HCT116 (cell line): ENCODE results near the gene PPARGC1A. TPM values are rescaled to one million over a fixed set of nuclear protein-coding genes. Genes with fewer than 3 reads are reported as not detected.

Experiments used
- ATAC-seq: fragments of 200-7000 bp; cut with Tn5 transposase; 2 replicates; pipeline ENCODE4 v1.9.1; 2020; ENCODE audit warnings: mild to moderate bottlenecking, moderate library complexity
- BruUV-seq: library from RNA; stranded (reverse); fragments of 400-500 nt; replicated peaks from 2 replicates; lab custom pipeline; 2021; lab: Mats Ljungman, UMichigan
- CTCF ChIA-PET: fragments of 300-600 bp; sonication (Branson Sonifier 250); formaldehyde crosslinking; loops from one replicate; lab custom pipeline; 2021; ENCODE audit warnings: antibody characterized with exemption; lab: Charles Lee
- POLR2A ChIA-PET: fragments of 300-600, 350-600 bp; sonication (Branson Sonifier 250); formaldehyde crosslinking; loops from one replicate; lab custom pipeline; 2021; ENCODE audit warnings: antibody characterized with exemption; lab: Charles Lee
- RAD21 ChIA-PET, 2 experiments: fragments of 300-600 bp; sonication (Branson Sonifier 250); formaldehyde crosslinking; loops; one replicate each; lab custom pipeline; 2023; ENCODE audit warnings: low total read pairs in 2 of 2; ENCODE audit not compliant: uncharacterized antibody in 2 of 2, unreplicated experiment in 2 of 2, low non-redundant PET in 1 of 2; lab: Charles Lee
- DNase-seq: peaks from one replicate; pipeline ENCODE4 v3.0.0-alpha.2; 2010; ENCODE audit warnings: low read depth, low spot score
- H2AFZ ChIP-seq: fragments of 200-600 bp; shearing (Covaris generic), sonication (generic); 2 replicates; pipeline ENCODE4 v1.6.1; 2017; ENCODE audit warnings: low read depth, mixed run types, mixed read lengths, antibody characterized with exemption, low read length; ENCODE audit not compliant: poor library complexity, severe bottlenecking
- H3K27ac ChIP-seq: 2 replicates; pipeline ENCODE4 v1.5.1; 2012; ENCODE audit warnings: low read depth, low read length
- H3K27me3 ChIP-seq: fragments of 200-600 bp; sonication (generic); 2 replicates; pipeline ENCODE4 v1.6.1; 2016; ENCODE audit warnings: mixed run types, low read length, mixed read lengths; ENCODE audit not compliant: insufficient read depth
- H3K36me3 ChIP-seq, 2 experiments: fragments of 200-500 bp in 1 of 2; fragments of 200-600 bp in 1 of 2; sonication (Bioruptor generic) in 1 of 2; sonication (generic) in 1 of 2; 2 replicates each; pipeline versions ENCODE4 v1.5.1 to v1.6.1; 2014 to 2016; ENCODE audit warnings: low read length in 2 of 2, inconsistent platforms in 1 of 2, mixed read lengths in 1 of 2, mixed run types in 1 of 2; ENCODE audit not compliant: insufficient read depth in 2 of 2, control insufficient read depth in 1 of 2
- H3K4me1 ChIP-seq, 2 experiments: fragments of 200-600 bp in 1 of 2; sonication (generic) in 1 of 2; 2 replicates each; pipeline versions ENCODE4 v1.5.1 to v1.6.1; 2012 to 2017; ENCODE audit warnings: low read length in 2 of 2, inconsistent platforms in 1 of 2, mild to moderate bottlenecking in 1 of 2, mixed read lengths in 1 of 2, mixed run types in 1 of 2, moderate library complexity in 1 of 2; ENCODE audit not compliant: insufficient read depth in 2 of 2, control insufficient read depth in 1 of 2
- H3K4me2 ChIP-seq: fragments of 200-600 bp; sonication (generic); 2 replicates; pipeline ENCODE4 v1.6.1; 2017; ENCODE audit warnings: mixed run types, low read length, mixed read lengths
- H3K4me3 ChIP-seq, 2 experiments: fragments of 200-600 bp in 1 of 2; sonication (generic) in 1 of 2; replicated peaks in 1 of 2; 2 replicates each; pipeline ENCODE4 v1.5.1; 2011 to 2016; ENCODE audit warnings: low read length in 2 of 2, control low read depth in 1 of 2, low read depth in 1 of 2, mild to moderate bottlenecking in 1 of 2, mixed read lengths in 1 of 2, mixed run types in 1 of 2
- H3K79me2 ChIP-seq: fragments of 200-600 bp; sonication (generic); 2 replicates; pipeline ENCODE4 v1.6.1; 2017; ENCODE audit warnings: mild to moderate bottlenecking, mixed run types, low read length, moderate library complexity, mixed read lengths; ENCODE audit not compliant: insufficient read depth
- H3K9ac ChIP-seq: fragments of 200-600 bp; sonication (generic); 2 replicates; pipeline ENCODE4 v1.6.1; 2016; ENCODE audit warnings: low read length, mixed read lengths
- H3K9me2 ChIP-seq: fragments of 200-600 bp; sonication (generic), shearing (Covaris generic); 2 replicates; pipeline ENCODE4 v1.6.1; 2017; ENCODE audit warnings: mixed run types, mild to moderate bottlenecking, moderate library complexity; ENCODE audit not compliant: insufficient read depth
- H3K9me3 ChIP-seq, 2 experiments: fragments of 200-500 bp in 1 of 2; fragments of 200-600 bp in 1 of 2; sonication (Bioruptor generic) in 1 of 2; sonication (generic) in 1 of 2; 2 replicates each; pipeline ENCODE4 v1.6.1; 2014 to 2017; ENCODE audit warnings: low read length in 2 of 2, mixed read lengths in 2 of 2, inconsistent platforms in 1 of 2, low read depth in 1 of 2, mild to moderate bottlenecking in 1 of 2, mixed run types in 1 of 2, moderate library complexity in 1 of 2; ENCODE audit not compliant: control insufficient read depth in 1 of 2, insufficient read depth in 1 of 2
- H4K20me1 ChIP-seq: fragments of 200-600 bp; sonication (generic), shearing (Covaris generic); 2 replicates; pipeline ENCODE4 v1.6.1; 2017; ENCODE audit warnings: mixed run types, mild to moderate bottlenecking, moderate library complexity; ENCODE audit not compliant: insufficient read depth
- CEBPB ChIP-seq: IDR thresholded peaks from 2 replicates; pipeline ENCODE4 v1.6.1; 2012; ENCODE audit warnings: low read depth
- EZH2 ChIP-seq: fragments of 200-600 bp; sonication (generic); IDR thresholded peaks from 2 replicates; pipeline ENCODE4 v1.6.1; 2017; ENCODE audit warnings: antibody characterized with exemption, mixed run types
- REST ChIP-seq: IDR thresholded peaks from 2 replicates; pipeline ENCODE4 v1.6.1; 2012; ENCODE audit warnings: low read depth
- SP1 ChIP-seq: IDR thresholded peaks from 2 replicates; pipeline ENCODE4 v1.6.1; 2012; ENCODE audit warnings: low read depth
- ZFX ChIP-seq: fragments of 450-650 bp; IDR thresholded peaks from 2 replicates; pipeline ENCODE4 v1.6.1; 2017
- ZNF274 ChIP-seq: fragments of 200-500 bp; sonication (Bioruptor generic); IDR thresholded peaks from 2 replicates; pipeline ENCODE4 v1.6.1; 2014; ENCODE audit warnings: mild to moderate bottlenecking, low read depth, low read length, inconsistent platforms
- intact Hi-C: fragments of 100-400 bp; cut with micrococcal nuclease; formaldehyde crosslinking; loops from 2 replicates; pipeline ENCODE4 v1.10.0; 2022
- total RNA-seq: library from RNA; stranded (reverse); gene quantifications from one replicate; pipeline ENCODE4 v1.2.1, GENCODE V29; 2021; ENCODE audit not compliant: unreplicated experiment

PPARGC1A gene
- total RNA-seq, 1 experiment from 2014 or later = not detected

GRCh38 chr4:23876418-23877089 lies 13.3 kb downstream of the PPARGC1A start:
- ChIA-PET CTCF (no interaction called here), POLR2A (no interaction called here), RAD21 (no interaction called here)
- H3K79me2 ChIP-seq = no peaks in the 10 kb centered on the region
- TF ChIP-seq REST (no peak), CEBPB (no peak), ZFX (no peak), ZNF274 (no peak), SP1 (no peak), EZH2 (no peak)
- BruUV-seq = no TSS peak
- no peak overlapping the region for H3K4me3 ChIP-seq
- peaks cover 0 to 9% of the 10 kb centered on the region in 2 experiments; a peak in 2 of 4 replicates for H3K9me3 ChIP-seq
- intact Hi-C loops = no loop called here
- H3K9ac ChIP-seq = no peak overlapping the region
- H2AFZ ChIP-seq = no peak overlapping the region
- no peaks in the 10 kb centered on the region for H3K4me1 ChIP-seq
- H3K36me3 ChIP-seq = no peaks in the 10 kb centered on the region
- DNase-seq (no peak), ATAC-seq (no peak)
- H3K9me2 ChIP-seq = no peaks in the 10 kb centered on the region
- H4K20me1 ChIP-seq = no peaks in the 10 kb centered on the region
- H3K27ac ChIP-seq = no peak overlapping the region
- H3K27me3 ChIP-seq = no peaks in the 10 kb centered on the region
- H3K4me2 ChIP-seq = no peak overlapping the region
